C1 segment of cervical spinal cord (tissue), 14 donors: ENCODE results near the gene PRMT9.

Experiments
- DNase-seq, 14 donors: peaks; one replicate each; lab custom pipeline; 2025; lab: John Stamatoyannopoulos, UW

Gene PRMT9

GRCh38 chr4:147678796-147679549 lies 5.0 kb downstream of the PRMT9 start:
- no peak for DNase-seq

DNA sequence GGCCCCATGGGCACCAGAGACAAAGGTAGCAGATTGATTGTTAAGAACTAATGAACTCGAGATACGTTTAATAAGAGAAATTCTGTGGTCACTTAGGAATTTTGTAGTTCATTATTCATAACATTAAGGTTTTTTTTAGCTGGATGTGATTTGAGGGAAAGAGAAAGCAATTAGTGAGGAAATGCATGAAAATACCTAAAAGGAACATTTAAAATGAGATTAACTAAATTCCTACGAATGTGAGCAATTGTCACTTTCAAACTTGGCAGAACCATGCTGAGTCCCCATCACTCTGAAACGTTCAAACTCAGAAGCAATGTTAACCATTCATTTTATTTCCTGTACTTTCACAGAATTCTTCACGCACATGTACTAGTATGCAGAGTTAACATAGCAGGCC lies 5.9 kb downstream of the PRMT9 start:
- no peak for DNase-seq

DNA sequence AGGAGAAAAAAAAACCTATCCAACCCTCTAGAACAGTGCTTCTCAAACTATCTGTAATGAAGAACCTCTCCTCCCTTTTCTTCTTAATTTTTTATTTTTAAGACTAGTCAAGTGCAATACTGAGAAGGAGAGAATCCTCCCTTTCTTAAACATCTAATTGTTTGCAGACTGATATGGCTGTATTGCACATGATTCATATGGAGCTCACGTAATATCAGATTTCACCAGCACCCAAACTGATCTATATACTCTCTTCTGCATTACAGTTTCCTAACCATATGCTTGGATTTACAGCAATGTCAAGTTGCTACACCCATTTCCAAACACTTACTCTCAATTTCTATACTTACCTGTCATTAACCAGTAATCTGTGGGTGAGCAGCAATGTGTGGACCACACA lies 9.5 kb downstream of the PRMT9 start:
- no peak for DNase-seq

DNA sequence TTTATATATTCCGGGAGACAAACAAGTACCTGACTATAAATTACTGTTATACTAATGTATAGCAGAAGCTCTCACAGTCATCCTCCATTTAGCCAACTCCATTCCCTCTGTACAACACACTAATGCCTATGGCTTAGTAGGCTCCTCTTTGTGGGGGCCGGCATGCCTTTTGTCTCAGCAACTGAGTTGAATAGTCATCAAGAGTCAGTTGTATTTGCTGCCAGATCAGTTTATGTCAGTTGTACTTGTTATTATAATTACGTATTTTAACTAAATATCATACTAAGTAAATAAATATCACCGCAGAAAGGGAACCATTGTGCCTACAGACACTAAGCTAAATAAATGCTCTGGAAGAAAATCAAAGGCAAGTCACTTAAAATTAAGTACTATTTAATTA lies 9.9 kb downstream of the PRMT9 start:
- no peak for DNase-seq

GRCh38 chr4:147658501-147658900 lies 25.5 kb downstream of the PRMT9 start:
- no peak for DNase-seq

- DNase-seq = no peak
These were observed 28.3 kb downstream of the PRMT9 start for GRCh38 chr4:147655639-147656038.

DNA sequence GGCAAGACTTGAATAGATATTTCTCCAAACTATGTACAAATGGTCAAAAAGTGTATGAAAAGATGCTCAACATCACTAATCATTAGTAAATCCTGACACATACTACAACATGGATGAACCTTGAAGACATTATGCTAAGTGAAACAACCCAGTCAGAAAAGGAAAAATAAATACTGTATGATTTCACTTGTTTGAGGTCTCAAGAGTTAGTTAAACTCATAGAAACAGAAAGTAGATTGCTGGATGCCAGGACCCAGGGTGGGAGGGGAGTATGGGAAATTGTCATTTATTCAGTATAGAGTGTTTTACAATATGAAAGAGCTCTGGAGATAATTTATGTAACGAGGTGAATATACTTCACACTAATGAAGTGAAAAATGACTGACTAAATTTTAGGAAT lies 32.4 kb downstream of the PRMT9 start:
- DNase-seq = no peak

DNA sequence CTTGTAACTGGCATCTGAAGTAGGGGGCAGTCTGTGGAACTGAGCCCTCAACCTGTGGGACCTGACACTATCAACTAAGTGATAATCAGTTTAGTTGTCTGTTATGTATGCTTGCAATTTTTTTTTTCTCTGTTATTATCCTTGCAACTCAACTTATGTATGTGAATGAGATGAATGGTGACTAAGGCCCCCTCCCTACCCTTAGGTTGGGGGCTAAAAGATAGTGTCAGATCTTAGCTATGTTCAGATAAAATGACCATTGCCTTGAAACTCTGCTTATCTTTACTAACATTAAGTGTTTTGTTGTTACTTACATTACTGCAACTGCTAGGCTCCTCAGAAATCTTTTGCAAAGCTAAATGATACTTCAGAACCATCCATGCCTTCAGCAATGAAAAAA lies 35.3 kb downstream of the PRMT9 start:
- DNase-seq = no peak

DNA sequence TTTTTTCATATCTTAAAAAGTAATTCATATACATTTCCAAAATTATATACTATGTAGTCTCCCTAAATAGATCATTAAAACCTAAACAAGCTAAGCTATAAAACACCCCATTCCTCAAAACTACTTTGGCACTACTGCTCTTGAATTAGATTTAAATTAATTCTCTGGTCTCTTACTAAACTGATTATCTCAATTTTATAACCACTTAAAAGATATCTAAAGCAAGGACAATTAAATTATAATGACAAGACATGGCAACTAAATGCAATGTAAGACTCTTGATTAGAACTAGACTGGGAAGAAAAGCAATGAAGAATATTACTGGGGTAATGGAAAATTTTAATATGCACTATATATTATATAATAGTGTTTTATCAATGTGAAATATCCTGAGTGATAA lies 38.9 kb downstream of the PRMT9 start:
- no peak for DNase-seq

DNA sequence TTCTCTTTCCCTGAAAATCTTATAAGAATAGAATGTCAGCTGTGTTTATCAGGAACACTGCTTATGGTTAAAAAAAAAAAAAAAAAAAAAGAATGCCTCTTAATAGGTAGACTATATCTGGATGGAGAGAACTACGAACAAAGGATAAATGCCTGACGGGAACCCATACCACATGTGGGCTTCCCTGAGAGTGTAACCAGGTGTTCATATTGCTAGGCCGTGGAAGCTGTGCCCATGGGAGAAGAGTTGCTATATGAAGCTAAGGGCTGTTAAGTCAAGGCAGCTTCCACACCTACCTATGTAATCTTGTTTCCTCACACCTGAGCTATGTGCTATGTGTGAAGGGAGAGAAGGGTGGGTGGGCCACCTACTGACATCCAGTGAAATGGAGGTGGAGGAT lies 39.5 kb downstream of the PRMT9 start:
- DNase-seq = no peak

GRCh38 chr4:147643616-147644015 lies 40.3 kb downstream of the PRMT9 start:
- DNase-seq = no peak

DNA sequence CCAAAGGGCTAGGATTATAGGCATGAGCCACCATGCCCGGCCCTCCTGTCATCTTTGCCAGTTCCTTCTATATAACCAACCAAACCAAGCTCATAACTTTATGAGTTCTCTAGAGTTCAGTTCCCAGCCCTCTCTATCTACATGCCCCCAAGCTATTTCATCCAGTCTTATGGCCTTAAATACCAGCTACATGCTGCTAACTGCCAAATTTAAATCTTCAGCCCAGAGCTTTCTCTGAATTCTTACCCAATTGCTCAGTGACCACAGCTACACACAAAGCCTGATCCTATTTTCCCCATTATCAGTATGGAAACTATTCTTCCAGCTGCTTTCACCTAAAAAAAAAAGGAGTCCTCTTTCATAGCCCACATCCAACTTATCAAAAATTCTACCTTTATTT lies 43.6 kb downstream of the PRMT9 start:
- DNase-seq = no peak

DNA sequence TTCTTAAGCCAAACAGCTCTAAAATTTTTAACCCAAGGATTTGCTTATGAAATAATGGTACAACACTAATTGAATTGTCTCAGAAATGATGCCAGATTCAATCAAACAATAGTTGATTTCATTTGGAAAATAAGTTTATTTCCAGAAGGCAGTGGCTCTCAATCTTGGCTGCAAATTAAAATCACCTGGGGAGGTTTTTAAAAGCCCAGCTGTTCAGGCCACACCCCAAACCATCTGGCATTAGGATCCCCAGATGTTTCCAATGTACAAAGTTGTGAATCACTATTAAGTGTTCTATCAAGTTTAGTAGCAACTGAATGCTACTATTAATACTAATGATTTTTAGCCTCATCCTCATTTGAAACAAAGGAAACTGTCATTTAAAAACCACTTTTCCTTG lies 44.6 kb downstream of the PRMT9 start:
- DNase-seq = no peak

GRCh38 chr4:147638942-147639341 lies 45.0 kb downstream of the PRMT9 start:
- DNase-seq = no peak

DNA sequence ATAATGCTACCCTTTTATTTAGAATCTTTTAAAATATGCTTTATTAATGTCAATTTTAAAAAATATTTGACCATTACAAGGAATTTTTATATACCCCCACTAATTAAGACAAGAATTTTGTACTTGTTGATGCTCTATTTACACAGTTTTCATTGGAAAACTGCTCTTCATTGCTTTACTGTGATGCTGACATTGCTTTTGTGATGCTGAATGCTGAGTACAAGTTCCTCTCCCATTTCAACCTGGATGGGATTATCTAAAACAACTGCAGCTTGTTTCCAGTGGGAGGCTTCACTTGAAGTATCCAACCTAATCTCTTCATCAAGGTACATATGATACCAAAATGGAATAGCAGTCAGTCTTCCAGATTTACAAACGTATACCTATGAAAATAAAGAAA lies 45.6 kb downstream of the PRMT9 start:
- no peak for DNase-seq

GRCh38 chr4:147635348-147635747 lies 48.6 kb downstream of the PRMT9 start:
- no peak for DNase-seq

GRCh38 chr4:147633643-147634042 lies 50.3 kb downstream of the PRMT9 start:
- no peak for DNase-seq

- no peak for DNase-seq
These were observed 50.9 kb downstream of the PRMT9 start for GRCh38 chr4:147633113-147633512.

GRCh38 chr4:147629783-147630730 lies 53.9 kb downstream of the PRMT9 start:
- DNase-seq = no peak

DNA sequence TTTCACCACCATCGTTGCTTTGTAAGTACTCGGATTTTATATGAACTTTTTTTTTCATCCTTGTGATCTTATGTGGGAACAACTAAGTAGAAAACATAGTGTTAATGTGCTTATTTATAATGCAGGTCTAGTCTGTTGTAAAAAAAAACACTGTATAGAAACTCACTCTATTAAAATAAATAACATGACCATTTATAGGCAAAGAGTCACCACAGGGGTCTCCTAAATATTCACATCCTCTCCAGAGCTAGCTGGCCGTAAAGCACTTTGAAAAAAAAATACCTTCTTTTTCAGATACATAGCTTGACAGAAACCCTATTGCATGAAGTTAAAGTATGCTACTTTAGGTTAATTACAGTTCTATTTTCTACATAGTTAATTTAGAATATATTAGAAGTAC lies 55.5 kb downstream of the PRMT9 start:
- no peak for DNase-seq

- DNase-seq = no peak
These were observed 57.1 kb downstream of the PRMT9 start for GRCh38 chr4:147626903-147627302.

DNA sequence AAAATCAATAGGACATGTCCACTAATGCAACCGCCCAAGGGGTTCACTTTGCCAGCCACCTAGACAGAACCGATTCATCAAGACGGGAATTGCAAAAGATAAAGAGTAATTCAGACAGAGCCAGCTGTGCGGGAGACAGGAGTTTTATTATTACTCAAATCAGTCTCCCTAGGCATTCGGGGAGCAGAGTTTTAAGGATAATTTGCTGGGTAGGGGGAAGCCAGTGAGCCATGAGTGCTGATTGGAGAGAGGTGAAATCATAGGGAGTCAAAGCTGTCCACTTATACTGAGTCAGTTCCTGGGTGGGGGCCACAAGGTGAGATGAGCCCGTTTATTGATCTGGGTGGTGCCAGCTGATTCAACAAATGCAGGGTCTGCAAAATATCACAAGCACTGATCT lies 58.2 kb downstream of the PRMT9 start:
- DNase-seq = no peak

DNA sequence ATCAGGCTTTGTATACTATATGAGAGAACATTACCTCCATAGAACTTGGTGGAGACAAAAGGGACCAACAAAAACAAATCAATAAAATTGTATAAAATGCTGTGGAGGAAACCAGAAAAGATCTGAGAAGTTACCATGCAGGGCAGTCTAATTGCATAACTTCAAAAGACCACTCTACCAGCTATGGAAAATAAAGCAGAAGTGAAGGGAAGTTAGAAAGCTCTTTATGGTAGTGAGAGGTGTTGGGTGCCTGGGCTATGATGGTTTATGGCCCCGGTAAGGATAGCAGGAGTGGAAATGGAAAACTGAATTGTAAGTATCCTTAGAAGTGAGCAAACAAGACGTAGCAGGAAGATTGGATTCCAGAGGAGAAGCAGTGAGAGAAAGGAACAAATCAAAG lies 63.6 kb downstream of the PRMT9 start:
- no peak for DNase-seq
